Germinal center (tissue), 1 donor: Measurements from ENCODE around the gene SENP6.
"Not testable (repeated sequence)": the region's sequence is repeated elsewhere in the genome, so short reads cannot be mapped to it uniquely, and the experiment has no call there.

Experiments used
- DNase-seq: peaks from one replicate; pipeline ENCODE4 v3.0.0; 2012; ENCODE audit warnings: mixed read lengths, low spot score

SENP6 gene, protein sequence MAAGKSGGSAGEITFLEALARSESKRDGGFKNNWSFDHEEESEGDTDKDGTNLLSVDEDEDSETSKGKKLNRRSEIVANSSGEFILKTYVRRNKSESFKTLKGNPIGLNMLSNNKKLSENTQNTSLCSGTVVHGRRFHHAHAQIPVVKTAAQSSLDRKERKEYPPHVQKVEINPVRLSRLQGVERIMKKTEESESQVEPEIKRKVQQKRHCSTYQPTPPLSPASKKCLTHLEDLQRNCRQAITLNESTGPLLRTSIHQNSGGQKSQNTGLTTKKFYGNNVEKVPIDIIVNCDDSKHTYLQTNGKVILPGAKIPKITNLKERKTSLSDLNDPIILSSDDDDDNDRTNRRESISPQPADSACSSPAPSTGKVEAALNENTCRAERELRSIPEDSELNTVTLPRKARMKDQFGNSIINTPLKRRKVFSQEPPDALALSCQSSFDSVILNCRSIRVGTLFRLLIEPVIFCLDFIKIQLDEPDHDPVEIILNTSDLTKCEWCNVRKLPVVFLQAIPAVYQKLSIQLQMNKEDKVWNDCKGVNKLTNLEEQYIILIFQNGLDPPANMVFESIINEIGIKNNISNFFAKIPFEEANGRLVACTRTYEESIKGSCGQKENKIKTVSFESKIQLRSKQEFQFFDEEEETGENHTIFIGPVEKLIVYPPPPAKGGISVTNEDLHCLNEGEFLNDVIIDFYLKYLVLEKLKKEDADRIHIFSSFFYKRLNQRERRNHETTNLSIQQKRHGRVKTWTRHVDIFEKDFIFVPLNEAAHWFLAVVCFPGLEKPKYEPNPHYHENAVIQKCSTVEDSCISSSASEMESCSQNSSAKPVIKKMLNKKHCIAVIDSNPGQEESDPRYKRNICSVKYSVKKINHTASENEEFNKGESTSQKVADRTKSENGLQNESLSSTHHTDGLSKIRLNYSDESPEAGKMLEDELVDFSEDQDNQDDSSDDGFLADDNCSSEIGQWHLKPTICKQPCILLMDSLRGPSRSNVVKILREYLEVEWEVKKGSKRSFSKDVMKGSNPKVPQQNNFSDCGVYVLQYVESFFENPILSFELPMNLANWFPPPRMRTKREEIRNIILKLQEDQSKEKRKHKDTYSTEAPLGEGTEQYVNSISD

GRCh38 chr6:75601304-75602245 lies at the start of gene SENP6:
Gene SENP6, plus strand, starts transcription at chr6:75601880. Its CDS starts 645 bp downstream, at chr6:75602525.
- DNase-seq, result peak; percentile 75

DNA sequence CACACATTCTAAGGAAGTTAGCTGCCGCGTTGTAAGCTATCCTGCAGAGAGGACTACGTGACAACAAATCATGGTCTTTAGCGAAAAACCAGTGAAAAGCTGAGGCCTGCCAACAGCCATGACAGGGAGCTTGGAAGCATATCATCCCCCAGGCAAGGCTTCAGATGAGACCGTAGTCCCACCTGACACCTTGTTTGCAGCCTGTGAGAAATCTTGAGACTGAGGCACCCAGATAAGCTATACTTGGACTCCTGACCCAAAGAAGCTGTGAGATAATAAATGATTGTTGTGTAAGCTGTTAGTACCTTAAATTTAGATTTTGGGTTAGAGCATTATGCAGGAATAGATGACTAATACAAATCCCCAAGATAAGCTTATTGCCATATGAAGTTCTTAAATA lies 45.4 kb upstream of the SENP6 start:
- no peak for DNase-seq

- DNase-seq, result no peak
Observed at GRCh38 chr6:75557068-75557467, 44.6 kb upstream of the SENP6 start.

- DNase-seq, result peak; percentile 9
Observed at GRCh38 chr6:75563032-75563431, 38.6 kb upstream of the SENP6 start.

GRCh38 chr6:75566137-75566767 lies 35.4 kb upstream of the SENP6 start:
- DNase-seq, result no peak

- DNase-seq, result no peak
Observed at GRCh38 chr6:75568100-75568499, 33.6 kb upstream of the SENP6 start.

GRCh38 chr6:75568965-75569364 lies 32.7 kb upstream of the SENP6 start:
- DNase-seq, result no peak

DNA sequence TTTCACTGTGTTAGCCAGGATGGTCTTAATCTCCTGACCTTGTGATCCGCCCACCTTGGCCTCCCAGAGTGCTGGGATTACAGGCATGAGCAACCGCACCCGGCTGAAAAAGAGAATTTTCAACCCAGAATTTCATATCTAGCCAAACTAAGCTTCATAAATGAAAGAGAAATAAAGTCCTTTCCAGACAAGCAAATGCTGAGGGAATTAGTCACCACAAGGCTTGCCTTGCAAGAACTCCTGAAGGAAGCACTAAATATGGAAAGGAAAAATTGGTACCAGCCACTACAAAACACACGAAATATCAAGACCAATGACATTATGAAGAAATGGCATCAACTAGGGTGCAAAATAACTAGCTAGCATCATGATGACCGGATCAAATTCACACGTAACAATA lies 31.0 kb upstream of the SENP6 start:
- not testable (repeated sequence) for DNase-seq

DNA sequence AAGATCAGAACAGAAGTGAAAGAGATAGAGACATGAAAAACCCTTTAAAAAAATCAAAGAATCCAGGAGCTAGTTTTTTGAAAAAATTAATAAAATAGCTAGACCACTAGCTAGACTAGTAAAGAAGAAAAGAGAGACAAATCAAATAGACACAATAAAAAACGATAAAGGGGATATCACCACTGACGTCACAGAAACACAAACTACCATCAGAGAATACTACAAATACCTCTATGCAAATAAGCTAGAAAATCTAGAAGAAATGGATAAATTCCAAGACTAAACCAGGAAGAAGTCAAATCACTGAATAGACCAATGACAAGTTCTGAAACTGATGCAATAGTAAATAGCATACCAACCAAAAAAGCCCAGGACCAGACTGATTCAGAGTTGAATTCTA lies 29.6 kb upstream of the SENP6 start:
- no peak for DNase-seq

DNA sequence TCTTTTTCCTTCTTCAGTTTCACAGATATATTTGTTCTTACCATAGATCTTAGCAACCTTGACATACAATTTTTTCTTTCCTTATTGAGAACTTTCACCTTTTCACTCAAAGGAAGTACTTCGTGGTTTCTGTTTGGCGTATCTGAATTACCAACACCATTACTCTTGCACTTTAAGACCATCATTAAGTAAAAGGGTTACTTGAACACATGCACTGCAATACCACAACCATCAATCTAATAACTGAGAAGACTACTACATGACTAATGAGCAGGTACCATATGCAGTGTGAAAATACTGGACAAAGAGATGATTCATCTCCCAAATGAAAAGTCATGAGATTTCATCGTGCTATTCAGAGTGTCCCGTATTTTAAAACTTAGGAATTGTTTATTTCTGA lies 21.7 kb upstream of the SENP6 start:
- no peak for DNase-seq

GRCh38 chr6:75581231-75581630 lies 20.4 kb upstream of the SENP6 start:
- DNase-seq, result no peak

- DNase-seq, result not testable (repeated sequence)
Observed at GRCh38 chr6:75584552-75584951, 17.1 kb upstream of the SENP6 start.

GRCh38 chr6:75588948-75589347 lies 12.7 kb upstream of the SENP6 start:
- DNase-seq, result no peak

- no peak for DNase-seq
Observed at GRCh38 chr6:75590370-75590769, 11.3 kb upstream of the SENP6 start.

- not testable (repeated sequence) for DNase-seq
Observed at GRCh38 chr6:75596380-75596779, 5.3 kb upstream of the SENP6 start.

- DNase-seq, result no peak
Observed at GRCh38 chr6:75600768-75601167, 912 bp upstream of the SENP6 start.

GRCh38 chr6:75602246-75603105 lies 796 bp downstream of the SENP6 start:
- peak; percentile 35 for DNase-seq

DNA sequence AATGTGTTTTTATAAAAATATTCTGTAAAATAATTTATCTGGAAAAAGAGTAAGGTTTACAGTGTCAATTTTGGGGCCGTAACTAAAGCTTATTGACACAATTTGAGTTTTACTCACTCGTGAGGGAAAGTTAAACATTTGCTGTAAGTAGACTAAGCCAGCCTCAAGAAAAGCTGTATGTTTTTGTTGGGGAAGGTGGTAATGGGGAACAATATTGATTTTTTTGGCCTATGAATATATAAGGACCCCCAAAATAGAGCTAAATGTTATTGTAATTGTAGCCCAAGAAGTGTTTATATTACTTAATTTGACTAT lies 1.4 kb downstream of the SENP6 start:
- DNase-seq, result no peak

DNA sequence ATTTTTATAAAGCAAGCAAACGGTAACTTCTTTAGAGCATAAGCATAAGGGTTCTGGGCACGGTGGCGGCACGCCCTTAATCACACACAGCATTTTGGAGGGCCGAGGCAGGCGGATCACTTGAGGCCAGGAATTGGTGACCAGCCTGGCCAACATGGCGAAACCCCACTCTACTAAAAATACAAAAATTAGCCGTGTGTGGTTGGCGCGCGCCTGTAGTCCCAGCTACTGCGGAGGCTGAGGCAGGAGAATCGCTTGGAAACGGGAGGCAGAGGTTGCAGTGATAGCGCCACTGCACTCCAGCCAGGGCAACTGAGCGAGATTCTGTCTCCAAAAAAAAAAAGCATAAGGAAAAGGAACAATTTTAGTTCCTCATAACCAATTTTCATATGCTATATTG lies 2.6 kb downstream of the SENP6 start:
- no peak for DNase-seq

GRCh38 chr6:75605635-75606034 lies 4.0 kb downstream of the SENP6 start:
- DNase-seq, result no peak
